GM12865 (cell line): ENCODE data around the gene USHBP1.

Experiments used
- DNase-seq: peaks from one replicate; pipeline ENCODE4 v3.0.0; 2010; ENCODE audit warnings: low read depth
- H3K4me3 ChIP-seq: 2 replicates; pipeline ENCODE4 v1.5.1; 2011; ENCODE audit warnings: mild to moderate bottlenecking, low read depth, low read length, control low read depth
- TF ChIP-seq, protein P1 (sequence below): IDR thresholded peaks from 2 replicates; pipeline ENCODE4 v1.5.1; 2011; ENCODE audit warnings: low read length, control low read depth, low read depth, inconsistent platforms; ENCODE audit not compliant: insufficient read depth; ENCODE audit errors: missing control alignments

USHBP1 gene

DNA sequence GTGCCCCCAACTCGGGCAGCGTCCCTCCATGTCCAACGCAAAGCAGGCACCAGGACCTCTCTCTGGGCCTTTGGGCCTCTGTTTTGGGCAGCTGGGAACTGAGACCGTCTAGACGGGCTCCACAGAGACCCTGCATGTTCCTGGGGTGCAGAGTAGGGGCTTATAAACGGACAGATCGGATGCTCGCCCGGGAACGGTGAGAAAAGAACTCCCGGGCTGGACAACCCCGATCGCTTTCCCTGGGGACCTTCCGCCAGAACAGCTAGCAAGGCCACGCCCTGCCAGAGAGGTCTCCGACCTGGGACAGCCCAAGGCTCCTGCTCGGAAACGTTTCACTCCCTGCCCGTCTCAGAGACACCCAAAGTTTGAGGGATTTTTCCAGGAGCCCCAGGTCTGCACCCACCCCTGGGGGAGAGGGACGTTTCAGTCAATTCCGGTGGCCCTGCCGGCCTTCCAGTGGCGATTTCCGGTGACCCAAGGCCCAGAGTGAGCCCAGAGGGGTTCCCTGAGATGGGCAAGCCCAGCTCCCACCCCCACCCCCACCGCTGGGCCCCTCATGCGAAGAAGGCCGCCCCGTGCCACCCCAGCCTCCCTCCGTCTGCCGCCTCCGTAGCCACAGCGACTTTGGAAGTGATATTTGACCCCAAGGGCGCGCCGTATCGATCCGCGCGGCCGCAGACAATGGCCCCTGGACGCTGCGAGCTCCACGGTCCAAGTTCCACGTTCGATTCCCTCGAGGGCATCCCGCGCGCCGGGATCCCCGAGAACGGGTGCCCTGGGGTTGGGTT lies 20.5 kb downstream of the USHBP1 start:
- peak overlapping the region; percentile 49 for H3K4me3 ChIP-seq
- TF ChIP-seq, protein P1, sequence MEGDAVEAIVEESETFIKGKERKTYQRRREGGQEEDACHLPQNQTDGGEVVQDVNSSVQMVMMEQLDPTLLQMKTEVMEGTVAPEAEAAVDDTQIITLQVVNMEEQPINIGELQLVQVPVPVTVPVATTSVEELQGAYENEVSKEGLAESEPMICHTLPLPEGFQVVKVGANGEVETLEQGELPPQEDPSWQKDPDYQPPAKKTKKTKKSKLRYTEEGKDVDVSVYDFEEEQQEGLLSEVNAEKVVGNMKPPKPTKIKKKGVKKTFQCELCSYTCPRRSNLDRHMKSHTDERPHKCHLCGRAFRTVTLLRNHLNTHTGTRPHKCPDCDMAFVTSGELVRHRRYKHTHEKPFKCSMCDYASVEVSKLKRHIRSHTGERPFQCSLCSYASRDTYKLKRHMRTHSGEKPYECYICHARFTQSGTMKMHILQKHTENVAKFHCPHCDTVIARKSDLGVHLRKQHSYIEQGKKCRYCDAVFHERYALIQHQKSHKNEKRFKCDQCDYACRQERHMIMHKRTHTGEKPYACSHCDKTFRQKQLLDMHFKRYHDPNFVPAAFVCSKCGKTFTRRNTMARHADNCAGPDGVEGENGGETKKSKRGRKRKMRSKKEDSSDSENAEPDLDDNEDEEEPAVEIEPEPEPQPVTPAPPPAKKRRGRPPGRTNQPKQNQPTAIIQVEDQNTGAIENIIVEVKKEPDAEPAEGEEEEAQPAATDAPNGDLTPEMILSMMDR, result no peak
- no peak for DNase-seq

DNA sequence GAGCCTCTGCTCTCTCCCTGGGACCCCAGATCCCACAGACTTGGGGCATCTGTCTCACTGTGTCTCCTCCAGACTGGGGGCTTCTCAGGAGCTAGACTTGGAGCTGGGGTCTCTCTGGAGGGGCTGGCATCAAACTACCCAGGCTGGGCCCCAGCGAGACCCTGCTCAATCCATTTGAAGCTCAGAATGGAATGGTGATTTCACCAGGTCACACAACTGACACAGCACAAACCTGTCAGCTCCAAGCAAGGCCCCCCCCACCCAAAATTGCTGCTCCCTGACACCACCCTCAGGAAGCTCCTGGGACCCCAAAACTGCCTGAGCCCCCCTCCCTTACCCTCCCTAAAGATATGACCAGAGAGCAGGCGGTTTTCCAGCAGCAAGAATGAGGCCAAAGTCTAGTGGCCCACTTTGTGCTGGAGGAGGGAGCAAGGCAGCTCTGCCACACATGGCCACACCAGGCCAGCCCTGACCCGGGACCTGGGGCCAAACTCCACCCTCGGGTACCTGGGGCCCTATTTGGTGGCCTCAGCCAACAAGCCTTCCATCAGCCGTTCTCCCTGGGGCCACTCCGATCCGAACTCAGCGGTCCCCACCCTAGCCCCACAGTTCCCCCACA lies 21.2 kb downstream of the USHBP1 start:
- TF ChIP-seq, protein P1, result no peak
- H3K4me3 ChIP-seq, result no peak overlapping the region
- no peak for DNase-seq

DNA sequence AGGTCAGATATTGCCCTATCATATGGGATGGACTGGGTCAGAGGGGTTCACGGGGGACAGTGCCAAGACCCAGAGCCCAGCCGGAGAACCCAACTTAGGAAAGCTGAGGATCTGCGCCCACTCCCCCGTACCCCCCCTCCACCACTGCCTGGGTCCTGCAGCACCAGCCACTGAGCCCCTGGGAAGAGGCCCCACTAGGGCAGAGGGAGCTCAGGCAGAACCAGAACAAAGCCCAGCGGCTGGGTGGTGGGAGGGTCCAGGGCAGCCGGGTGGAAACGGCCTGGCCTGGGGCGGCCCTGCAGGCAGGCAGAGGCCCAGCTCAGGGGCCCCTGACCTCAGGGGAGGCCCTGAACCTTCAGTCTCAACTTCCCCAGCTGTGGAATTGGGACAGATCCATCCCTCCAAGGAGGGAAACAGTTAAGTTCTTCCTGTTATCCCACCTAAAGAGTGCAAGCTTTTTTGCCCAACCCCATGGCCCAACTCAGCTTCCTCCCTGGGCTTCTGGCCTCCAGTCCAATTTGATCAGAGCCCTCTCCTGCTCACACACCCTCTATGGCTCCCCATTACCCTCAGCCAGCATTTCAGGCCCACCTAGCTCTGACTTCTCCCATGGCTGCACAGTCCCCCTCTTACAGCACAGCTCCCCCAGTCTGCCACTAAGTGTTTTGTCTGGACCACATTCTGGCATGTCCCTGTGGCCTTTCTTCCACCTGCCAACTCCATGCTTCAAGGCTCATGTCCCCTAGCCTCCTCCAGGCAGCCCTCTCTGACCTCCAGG lies 21.9 kb downstream of the USHBP1 start:
- DNase-seq, result no peak
- TF ChIP-seq, protein P1, result no peak
- no peak overlapping the region for H3K4me3 ChIP-seq

DNA sequence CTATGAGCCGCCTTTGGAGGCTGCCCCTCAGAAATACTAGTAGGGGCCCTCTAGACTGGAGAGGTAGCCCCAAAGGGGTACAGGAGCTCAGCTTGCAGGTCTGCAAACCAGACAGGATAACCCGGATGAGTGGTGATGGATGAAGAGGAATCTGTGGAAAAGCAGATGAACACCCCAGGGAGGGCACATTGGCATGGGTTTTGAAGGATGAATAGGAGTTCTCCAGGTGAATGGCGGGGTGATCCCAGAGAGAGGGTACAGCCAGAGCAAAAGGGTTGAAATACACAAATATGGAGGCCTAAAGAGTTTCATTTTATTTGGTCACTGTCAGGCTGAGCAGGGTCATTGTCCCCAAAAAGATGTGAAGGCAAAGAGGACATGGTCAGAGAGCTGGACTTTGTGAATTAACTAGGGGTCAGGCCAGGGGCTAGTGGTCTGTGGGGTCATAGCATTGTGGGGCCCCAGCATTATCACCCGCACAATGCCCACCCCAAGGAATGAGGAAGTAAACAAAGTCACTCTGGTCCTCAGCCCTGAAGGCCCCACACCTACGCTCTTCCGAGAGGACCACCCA lies 23.6 kb downstream of the USHBP1 start:
- no peak overlapping the region for H3K4me3 ChIP-seq
- TF ChIP-seq, protein P1, result no peak
- no peak for DNase-seq

DNA sequence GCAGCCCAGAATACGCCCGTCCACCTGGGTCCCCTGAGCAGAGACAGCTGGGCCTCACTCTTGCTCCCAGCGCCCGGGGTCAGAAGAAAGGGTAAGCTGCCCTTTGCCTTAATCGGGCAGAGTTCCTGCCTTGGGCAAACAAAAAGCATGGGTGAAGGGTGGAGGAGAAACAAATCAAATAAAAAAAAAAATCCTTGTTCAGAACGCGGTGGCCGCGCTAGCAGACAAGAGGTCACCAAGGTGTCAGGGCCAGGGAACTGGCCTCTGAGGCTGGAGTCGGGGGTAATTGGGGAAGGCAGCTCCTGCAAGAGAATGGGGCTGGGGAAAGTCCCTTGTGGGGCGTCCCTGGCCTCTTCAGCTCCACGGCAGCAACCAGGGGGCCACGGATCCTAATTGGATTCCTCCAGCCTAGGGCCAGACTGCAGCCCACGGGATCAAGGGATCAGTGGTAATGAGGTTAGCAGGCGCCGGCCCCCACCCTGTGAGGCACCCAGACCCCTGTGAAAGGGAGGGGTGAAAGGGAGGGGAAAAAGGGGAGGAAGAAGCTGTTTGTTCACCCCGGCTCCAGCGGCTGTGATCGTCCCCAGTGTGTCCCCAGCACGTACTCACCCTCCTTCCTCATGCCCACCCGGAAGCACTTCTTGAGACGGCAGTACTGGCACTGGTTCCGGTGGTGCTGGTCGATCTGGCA lies 24.3 kb downstream of the USHBP1 start:
- TF ChIP-seq, protein P1, result no peak
- DNase-seq, result no peak
- no peak overlapping the region for H3K4me3 ChIP-seq
